ENCODE data around the gene PSTPIP1. TPM values are rescaled to one million over a fixed set of nuclear protein-coding genes. Genes with fewer than 3 reads are reported as not detected.

Gene PSTPIP1
- polyA plus RNA-seq, 1 donor, result 2.7 TPM

DNA sequence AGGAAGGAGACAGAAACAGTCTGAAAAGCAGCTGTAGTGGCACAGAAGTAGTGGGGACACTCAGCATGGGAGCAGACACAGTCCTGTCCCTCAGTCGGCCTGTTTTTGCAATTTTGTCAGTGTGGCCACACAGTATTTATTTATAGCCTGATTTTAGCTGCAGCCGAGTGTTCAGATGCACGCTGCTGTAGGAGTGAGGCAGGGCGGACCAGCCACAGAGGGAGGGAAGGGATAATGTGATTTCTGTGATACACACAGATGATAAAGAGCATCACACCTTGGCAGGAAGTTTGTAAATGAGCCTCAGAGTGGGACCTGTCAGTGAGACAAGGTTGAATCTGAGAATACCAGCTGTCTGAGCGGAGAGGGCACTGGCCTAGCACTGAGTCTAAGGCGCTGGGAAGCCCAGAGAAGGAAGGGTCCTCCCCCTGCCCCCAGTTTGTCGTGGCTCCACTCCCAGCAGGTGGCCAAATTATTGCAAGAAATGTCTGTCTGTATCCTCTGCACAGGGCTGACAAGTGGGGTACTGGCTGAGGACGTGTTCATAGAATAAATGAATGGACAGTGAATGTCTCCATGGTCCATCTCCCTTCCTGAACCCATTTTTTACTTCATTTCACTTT lies 3.8 kb downstream of the PSTPIP1 start:
- DNase-seq (ENCODE audit: low read depth), result no peak

DNA sequence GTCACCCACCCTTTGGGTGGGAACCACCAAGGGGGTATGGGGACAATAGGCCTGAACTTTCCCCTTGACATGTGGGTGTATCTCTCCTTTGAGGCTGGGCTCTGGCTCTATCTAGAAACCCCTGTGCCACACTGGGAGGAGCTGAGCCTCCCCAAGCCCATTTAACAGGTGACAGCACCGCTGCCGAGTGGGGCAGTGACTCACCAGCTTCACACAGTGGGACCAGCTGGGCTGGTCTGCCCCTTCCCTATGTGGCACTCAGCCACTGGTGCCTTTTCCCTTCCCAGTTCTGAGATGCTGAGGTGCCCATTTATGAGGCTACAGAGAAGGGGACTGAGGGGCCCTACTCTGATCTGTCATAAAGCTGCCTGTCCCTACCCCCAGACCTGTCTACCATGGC lies 5.1 kb downstream of the PSTPIP1 start:
- no peak for DNase-seq (ENCODE audit: low read depth)

DNA sequence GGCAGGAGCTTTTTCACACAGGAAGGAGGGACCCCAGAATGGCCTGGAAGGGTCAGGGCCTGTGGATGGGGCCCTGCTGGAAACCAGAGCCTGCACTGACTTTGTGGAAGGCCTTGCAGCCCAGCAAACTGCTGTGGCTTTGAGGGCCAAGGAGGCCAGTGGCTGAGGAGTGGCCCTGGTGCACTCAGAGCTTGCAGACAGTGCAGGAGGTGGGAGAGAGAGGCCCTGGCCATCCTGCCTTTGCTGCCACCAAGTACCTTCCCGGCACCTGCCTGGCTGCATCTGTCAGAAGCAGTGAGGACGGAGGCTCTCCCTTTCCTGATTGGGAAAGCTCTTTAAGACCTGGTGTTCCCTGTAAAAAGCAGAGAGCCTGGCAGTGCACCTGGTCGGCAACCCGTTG lies 6.4 kb downstream of the PSTPIP1 start:
- DNase-seq (ENCODE audit: low read depth), result no peak

DNA sequence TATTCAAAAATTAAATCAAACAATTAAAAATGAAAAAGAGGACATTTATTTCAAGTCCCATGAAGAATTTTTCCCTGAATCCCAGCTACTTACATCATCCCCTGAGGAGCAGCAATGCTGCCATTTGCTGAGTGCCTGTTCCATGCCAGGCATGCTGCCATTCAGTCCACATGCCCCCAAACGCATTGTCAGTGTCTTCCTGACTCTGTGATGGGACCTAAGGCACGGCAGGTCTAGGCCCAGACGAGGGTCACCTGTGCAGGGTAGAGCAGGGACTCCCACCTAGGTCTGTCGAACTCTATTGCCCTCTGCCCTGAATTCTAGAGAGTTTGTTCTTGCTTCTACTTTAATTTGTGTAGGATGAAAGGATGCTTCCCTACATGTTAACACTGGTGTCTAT lies 7.0 kb downstream of the PSTPIP1 start:
- no peak for DNase-seq (ENCODE audit: low read depth)

DNA sequence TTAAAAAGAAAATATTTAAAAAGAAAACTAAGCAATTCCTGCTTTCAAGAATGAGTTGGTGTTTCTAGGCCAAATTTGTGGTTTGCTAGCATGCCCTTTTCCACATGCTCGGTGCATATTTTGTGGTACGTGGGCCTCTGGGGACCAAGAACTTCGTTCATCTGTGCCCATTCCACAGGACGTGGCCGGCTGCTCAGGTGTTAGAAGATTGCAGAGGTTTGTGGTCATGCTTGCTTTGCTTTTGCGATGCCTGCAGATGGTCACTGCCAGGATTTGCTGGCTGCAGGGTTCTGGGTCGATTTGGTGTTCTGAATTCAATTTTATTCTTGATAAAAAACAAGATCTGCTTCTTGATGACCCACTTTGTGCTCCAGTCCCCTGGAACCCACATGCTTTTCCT lies 7.5 kb downstream of the PSTPIP1 start:
- DNase-seq (ENCODE audit: low read depth), result no peak

DNA sequence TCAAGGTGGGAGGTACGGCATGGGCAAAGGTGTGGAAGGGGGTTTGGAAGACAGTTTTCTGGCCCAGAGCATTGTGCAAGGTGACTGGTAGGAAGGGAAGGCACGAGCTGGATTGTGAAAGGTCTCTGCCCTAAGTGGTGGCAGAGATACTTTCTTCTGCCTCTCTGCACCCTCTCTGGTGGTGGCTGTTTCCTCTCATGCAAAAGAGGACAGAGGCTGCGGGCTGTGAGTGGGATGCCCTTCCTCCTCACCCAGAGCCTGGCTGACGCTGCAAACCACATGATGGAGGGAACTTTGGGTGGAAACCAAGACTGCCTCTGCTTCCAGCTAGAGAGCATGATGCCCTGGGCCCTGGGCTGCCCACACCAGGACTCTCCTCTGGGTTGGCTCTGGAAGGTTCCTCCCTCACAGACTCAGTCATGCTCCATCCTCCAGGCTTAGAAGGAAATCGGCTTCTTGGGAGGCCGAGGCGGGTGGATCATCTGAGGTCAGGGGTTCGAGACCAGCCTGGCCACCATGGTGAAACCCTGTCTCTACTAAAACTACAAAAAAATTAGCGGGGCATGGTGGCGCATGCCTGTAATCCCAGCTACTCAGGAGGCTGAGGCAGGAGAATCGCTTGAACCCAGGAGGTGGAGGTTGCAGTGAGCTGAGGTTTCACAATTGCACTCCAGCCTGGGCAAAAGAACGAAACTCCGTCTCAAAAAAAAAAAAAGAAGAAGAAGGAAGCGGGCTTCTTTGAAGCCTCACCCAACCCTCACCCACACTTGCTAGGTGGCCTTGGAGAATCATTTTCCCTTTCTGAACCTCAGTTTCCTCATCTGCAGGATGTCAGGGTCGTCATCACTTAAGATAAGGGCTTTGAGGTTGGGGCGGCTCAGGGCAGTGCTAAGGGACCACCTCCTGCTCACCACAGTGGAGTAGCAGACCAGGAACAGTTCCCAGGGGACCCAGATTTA lies 8.3 kb downstream of the PSTPIP1 start:
- DNase-seq (ENCODE audit: low read depth), result no peak

DNA sequence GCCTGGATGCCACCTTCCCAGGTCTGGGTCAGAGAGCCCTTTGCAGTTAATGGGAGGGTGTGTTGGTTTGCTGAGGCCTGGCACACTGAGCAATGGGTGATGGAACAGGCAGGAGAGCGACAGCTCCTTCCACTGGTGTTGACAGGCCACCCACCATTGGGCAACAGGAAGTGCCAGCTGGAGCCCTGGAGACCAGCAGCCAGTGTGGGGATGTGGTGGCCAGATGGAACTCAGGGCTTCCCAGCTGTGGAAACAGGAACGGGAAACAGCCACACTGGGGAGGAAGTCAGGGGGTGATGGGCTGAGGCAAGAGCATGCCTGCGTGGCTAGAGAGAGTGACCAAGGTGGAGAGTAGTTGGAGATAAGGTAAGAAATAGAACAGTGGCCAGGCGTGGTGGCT lies 9.3 kb downstream of the PSTPIP1 start:
- no peak for DNase-seq (ENCODE audit: low read depth)

DNA sequence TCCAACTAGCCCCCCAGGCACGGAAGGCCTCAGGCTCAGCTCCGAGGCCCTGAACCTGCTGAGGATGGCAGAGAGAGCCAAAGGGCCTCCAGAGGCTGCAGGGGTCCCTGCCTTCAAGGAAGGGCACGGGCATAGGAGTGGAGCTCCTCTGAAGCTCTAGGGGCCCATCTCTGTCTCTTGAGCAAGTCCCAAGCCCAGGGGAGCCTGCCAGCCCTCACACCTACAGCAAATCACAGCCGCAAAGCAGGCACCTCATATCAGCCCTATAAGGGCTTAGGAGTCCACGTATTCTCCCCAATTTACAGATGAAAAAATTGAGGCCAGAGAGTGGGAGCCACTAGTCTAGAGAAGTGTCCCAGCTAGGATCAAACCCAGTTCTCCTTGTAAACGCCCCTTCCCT lies 14.2 kb downstream of the PSTPIP1 start:
- DNase-seq (ENCODE audit: low read depth), result no peak

DNA sequence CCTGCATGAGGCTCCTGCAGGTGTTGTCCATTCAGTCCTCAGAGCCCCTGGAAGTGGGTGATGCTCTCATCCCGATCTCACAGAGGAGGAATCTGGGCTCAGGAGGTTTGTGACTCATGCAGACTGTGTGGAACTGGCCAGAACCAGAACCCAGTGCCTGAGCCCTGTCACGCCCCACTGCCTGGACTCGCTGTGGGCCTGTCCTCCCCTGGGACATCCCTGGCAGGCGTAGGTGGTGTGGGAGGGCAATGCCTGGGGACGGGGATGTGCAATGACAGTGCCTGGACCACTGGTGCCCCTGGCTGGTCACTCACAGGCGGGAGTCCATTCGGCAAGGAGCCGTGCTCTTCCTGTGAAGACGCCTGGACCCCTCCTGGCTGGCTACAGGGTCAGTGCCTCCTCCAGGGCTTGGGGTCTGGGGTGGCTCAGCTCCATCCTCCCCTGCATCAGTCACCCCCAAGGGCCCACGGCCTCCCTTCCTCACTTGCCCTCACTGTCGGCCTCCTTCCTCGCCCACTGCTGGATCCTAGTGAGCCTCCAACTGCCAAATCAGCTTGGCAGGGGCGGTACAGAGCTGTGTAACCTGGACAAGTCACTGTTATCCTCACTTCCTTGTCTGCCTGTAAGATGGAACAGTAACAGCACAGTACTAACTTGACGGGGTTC lies 14.9 kb downstream of the PSTPIP1 start:
- DNase-seq (ENCODE audit: low read depth), result no peak

DNA sequence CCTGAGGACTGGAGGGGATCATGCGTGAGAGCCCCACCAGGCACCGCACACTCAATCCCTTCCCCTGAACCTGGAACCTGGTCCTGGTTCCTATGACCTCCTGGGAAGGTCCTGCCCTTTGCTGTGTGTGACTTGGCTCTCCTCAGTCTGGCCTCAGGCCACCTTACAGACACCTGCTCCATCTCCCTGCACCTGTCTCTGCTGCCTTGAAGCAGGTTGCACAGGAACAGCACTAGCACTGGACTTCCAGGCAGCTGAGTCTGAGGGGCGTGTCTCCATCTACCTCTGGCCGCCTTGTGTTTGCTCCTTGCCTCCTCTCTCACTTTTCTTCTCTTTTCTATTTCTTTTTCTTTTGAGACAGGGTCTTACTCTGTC lies 15.4 kb downstream of the PSTPIP1 start:
- no peak for DNase-seq (ENCODE audit: low read depth)

DNA sequence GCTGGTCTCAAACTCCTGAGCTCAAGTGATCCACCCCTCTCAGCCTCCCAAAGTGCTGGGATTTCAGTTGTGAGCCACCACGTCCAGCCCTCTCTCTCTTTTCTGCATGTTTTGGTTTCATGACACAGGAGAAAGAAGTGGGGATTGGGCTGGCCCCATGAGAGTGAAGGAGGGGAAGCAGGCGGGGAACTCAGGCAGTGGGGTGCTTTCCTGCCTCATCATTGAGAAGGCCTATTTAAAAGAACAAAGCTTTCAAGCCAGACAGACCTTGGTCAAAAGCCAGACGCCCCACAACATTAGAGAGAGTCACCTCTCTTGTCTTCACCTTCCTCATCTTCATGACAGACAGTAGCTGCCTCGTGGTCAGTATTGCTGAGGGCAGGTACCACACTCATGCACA lies 15.9 kb downstream of the PSTPIP1 start:
- DNase-seq (ENCODE audit: low read depth), result no peak

DNA sequence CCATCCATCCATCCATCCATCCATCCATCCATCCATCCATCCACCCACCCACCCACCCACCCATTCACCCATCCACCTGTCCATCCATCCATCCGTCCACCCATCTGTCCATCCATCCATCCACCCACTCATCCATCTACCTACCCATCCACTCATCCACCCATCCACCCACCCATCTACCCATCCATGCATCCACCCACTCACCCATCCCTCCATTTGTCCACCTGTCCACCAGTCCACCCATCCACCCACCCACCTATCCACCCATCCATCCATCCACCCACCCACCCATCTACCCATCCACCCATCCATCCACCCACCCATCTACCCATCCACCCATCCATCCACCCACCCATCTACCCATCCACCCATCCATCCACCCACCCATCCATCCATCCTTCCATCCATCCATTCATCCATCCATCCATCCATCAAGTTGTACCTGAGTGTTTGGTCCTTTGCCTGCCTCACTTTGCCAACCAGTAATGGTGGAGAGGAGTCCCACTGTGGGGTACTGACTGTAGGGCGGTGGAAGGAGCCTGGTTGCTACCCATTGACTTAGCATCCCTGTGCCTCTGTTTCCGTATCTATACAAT lies 17.3 kb downstream of the PSTPIP1 start:
- DNase-seq (ENCODE audit: low read depth), result no peak

DNA sequence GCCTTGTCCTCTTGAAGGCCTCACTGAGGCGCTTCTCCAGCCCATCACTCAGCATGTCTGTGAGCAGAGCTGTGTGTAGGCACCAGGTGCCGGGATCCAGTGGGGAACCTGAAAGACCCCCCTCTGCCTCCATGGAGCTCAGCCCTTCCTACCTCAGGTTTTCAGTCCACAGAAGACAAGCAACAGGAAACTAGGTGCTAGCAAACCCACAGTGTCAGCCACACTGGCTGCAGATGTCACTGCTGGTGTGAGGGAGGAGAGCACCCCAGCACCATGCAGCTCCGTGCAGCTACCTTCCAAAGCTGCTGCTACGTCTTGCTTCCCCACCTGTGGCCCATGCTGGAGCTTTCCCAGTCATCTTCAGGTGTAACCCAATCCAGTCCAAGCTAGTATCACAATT lies 17.9 kb downstream of the PSTPIP1 start:
- DNase-seq (ENCODE audit: low read depth), result no peak

DNA sequence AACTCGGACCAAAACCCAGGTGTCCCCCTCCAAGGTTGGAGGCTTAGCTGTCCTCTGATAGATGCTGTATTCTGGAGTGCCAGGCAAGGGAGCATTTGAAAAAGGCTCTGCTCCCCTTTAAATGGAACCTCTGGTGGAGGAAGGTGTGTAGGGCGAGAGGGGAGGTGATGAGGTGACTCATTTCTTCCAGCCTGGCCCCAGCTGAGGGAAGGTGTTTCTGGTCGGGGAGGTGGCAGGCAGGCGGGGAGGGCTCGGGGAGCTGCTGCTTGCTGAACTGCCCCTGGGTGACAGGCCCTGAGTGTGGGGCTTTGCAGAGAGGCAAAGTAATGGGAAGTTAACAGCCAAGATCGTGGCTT lies 18.8 kb downstream of the PSTPIP1 start:
- no peak for DNase-seq (ENCODE audit: low read depth)

DNA sequence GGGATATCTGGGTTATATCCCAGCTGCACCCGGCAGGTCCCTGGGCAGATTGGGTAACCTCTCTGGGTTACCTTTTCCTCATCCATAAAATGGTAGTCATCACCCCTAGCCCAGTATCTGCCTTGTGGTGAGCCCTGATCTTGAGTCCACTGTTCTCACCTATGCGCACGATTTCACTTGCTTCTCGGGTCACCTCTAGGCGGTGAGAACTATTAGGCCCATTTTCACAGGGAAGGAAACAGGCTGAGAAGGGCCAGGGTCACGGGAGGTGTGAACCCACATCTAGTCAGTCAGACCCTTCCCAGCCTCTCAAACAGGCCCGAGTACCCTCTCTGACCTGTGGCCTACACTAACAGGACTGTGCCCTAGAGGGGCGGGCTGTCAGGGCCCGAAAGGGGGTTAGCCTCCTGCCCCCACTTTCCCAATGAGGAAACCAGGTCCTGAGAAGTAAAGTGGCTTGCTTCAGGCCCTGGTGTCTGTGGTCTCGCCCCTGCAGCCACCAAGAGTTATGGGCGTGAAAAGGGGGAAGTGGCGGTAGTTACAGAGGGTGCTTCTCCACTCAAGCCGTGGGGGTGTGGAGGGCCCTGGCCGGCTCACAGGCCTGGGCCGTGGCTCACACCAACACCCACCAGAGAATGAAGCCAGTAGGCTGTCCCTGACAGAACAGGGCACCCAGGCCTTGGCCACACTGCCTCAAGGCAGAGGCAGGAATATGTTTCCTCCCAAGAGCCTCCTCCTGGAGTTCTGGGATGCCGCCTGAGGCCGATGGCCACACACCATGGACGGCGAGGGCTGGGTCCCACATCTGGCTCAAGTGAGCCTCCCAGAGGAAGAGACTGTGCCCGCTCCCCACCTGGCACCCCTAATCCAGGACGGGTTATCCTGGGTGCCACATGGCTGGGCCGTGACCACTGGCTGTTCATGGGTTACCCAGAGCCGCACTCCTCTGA lies 19.5 kb downstream of the PSTPIP1 start:
- no peak for DNase-seq (ENCODE audit: low read depth)

DNA sequence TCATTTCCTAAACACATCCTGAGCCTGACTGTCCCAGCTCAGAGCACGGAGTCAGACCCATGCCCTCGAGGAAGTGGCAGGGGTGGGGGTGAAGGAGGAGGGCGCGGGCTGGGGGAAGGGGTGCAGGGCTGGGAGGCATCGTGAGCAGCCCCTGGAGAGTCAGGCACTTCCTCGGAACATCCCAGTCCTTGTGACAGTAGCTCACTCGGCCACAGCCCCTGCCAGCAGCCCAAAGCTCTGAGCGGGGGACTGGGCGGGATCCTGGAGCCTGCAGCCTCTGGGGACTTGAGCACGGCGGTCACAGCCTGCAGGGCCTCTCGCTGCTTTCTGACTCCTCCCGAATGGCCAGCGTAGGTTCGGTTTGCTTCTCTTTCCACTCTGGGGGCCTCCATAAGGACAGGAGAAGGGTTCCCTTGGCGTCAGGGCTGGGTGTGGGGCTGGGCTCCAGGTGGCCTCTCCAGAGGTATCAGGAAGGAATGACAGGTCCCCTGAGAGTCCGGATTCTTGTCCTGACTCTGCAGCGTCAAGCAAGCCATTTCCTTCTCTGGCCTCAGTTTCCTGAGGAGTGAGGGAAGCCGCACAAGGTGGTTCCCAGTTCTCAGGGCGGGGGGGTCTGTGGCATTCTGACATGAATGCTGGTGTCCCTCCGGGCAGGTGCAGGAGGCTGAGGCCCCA lies 20.9 kb downstream of the PSTPIP1 start:
- no peak for DNase-seq (ENCODE audit: low read depth)

DNA sequence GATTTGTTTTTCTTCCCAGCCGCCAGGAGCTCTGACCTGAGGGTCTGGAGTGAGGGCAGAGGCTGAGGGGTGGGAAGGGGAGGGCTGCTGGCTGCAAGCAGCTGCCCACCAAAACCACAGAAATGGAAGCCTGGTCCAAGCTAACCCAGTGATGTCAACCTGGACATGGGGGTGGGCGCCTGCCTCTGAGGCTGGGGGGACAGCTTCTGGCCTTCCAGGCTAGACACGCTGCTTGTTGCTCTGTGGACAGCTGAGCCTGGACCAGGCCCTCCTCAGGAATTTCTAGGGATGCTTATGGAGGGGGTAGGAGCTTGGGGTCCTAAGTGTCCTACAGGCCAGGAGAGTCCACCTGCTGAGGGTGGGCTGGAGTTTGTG lies 21.4 kb downstream of the PSTPIP1 start:
- no peak for DNase-seq (ENCODE audit: low read depth)

DNA sequence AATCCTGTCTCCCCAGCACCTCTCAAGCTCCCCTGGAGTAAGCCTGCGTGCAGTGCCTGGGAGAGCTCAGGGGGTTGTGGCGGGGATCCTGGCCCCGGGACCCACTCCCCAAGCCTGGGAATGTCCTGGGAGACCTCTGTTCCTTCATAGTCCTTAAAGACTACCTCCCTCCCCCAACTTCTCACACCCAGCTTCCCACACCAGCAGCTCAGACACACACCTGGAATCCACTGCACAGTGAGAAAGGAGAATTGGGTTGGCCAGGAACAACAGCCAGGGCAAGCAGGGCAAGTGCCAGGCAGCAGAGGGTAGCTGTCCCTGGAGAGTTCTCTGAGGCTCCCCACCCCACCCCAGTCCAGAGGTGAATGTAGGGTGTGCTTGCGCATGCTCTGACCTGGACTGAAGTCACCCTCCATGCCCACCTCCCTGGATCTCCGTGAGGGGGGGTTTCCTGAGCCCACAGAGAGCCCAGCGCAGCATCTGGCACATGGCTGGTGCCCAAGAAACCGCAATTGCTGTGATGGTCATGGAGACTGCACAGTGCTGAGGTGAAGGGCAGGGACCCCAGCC lies 22.2 kb downstream of the PSTPIP1 start:
- no peak for DNase-seq (ENCODE audit: low read depth)

DNA sequence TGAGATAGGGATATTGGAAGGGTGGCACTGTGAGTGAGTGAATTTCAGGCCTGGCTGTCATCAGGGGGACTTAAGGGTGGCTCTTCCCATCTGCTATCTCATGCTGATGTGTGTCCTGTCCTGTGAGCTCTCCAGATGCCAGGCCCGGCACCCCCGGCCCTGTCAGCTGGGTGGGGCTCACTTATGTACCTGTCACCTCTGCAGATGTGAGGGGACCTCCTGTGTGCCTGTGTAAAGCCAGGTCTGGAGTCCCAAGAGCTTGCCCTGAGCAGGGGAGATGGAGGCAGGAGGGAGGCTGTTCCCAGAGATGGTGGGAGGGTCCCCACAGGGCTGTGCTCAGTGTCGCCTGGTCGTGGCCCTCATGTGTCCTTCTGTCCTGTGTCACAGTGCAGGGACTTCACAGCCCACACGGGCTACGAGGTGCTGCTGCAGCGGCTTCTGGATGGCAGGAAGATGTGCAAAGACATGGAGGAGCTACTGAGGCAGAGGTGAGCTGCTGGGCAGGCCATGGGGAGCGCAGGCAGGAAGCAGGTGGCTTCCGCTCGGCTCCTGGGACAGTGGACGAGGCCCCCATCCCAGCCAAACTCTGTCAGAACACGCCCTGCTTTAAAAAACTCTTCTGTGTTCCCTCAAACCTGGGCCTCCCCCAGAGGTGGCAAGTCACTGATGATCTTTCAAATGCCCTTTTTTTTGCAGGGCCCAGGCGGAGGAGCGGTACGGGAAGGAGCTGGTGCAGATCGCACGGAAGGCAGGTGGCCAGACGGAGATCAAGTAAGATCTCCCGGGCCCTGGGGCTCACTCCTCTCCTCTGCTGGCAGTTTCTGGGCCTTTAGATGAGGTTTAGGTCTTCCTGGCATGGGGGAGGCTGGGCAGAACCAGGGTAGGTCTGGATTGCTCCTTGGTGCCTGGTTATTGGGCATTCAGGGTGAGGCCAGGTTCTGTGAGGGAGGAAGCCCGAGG lies 23.1 kb downstream of the PSTPIP1 start:
- no peak for DNase-seq (ENCODE audit: low read depth)

Data from forelimb muscle (tissue), 1 donor.